ENCODE results near the gene TIPARP. TPM values are rescaled to one million over a fixed set of nuclear protein-coding genes. Genes with fewer than 3 reads are reported as not detected.

The TIPARP gene
- total and polyA plus RNA-seq, 2 of the 8 experiments (the other 6 are each of a cell fraction or from before 2014, with no cell fraction given) = 1.6 to 5.8 TPM

DNA sequence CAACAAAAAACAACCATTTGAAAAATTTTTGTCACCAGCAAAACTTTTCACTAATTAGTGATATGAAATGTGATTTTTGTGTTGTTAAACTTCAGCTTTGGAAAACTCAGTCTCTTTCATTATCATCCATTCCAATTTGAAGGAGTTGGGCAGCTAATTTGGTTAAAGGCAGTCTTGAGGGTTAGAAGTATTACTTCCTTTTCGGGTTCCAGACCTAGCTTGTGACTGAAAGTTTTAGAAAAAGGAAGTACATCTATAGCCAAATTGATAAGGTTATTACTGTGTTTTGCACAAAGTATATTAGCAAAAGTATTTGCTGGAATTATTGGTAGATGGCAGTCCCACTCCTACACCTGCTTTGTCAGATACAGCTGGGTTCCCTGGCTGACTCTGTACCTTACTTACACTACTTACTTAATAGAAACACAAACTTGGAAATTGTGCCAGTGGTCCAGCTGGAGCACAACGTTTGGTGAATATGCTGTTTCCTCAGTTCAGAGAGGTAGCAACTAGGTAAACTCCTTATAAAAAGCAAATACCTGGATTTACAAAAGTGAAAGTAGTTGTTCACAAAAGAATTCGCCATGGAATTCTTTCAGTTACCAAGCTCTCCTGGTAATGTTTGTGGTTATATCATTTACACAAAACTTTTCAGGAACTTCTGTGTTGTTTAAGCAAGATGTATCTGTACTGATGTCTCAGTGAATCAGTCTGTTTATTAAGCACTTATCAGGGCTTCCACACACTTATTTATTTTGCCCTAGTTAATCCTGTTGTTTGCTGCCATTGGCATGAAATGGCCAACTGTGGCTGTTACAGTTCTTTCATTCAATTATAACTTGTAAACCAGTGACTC lies 31.6 kb downstream of the TIPARP start (continued):
- no peak for TF ChIP-seq SP1 (IDR thresholded peaks at IDR 0.05; ENCODE audit: low read depth, low read length)
- TF ChIP-seq HDAC6 (IDR thresholded peaks at IDR 0.05; ENCODE audit: low read depth, low read length) = no peak
